ENCODE results near the gene TRABD2A. TPM values are rescaled to one million over a fixed set of nuclear protein-coding genes. Genes with fewer than 3 reads are reported as not detected.
"Not testable (repeated sequence)": the region's sequence is repeated elsewhere in the genome, so short reads cannot be mapped to it uniquely, and the experiment has no call there.

The TRABD2A gene
- total RNA-seq, 2 donors from 2014 or later = 4.8 to 7.7 TPM

- no peak for DNase-seq
- peaks cover 7% of the 10 kb centered on the region for H3K27me3 ChIP-seq (ENCODE audit: control insufficient read depth, insufficient read depth, low read length, poor library complexity, severe bottlenecking)
- no peaks in the 10 kb centered on the region for H3K36me3 Mint-ChIP-seq (ENCODE audit: low read depth)
- no peaks in the 10 kb centered on the region for H3K9me3 ChIP-seq (ENCODE audit: control insufficient read depth, low read length)
- no peak overlapping the region for H3K4me3 ChIP-seq (ENCODE audit: low read length)
- H3K27me3 Mint-ChIP-seq (ENCODE audit: insufficient read depth) = peaks cover 12% of the 10 kb centered on the region
- no peak overlapping the region for H3K27ac ChIP-seq (ENCODE audit: low read depth, low read length)
- H3K9ac ChIP-seq (ENCODE audit: extremely low read depth, low read length, poor library complexity, severe bottlenecking) = no peak overlapping the region
- H3K4me1 Mint-ChIP-seq = peaks cover 3% of the 10 kb centered on the region
- TF ChIP-seq CTCF (conservative IDR thresholded peaks at IDR 0.05) = no peak
- H3K4me3 Mint-ChIP-seq = no peak overlapping the region
- peaks cover 3% of the 10 kb centered on the region for H3K4me1 ChIP-seq (ENCODE audit: control insufficient read depth, insufficient read depth, low read length)
- no peaks in the 10 kb centered on the region for H3K36me3 ChIP-seq (ENCODE audit: control insufficient read depth, insufficient read depth, low read length)
- H3K27ac Mint-ChIP-seq = no peak overlapping the region
- H3K9me3 Mint-ChIP-seq = no peaks in the 10 kb centered on the region
Measured at GRCh38 chr2:84923009-84923408, 42.1 kb upstream of the TRABD2A start.

- Mint-ChIP-seq H3K9me3 (no peaks in the 10 kb centered on the region), H3K27ac (no peak overlapping the region), H3K4me3 (no peak overlapping the region), H3K4me1 (no peaks in the 10 kb centered on the region), H3K27me3 (ENCODE audit: insufficient read depth) (no peaks in the 10 kb centered on the region), H3K36me3 (ENCODE audit: low read depth) (no peaks in the 10 kb centered on the region)
- Histone ChIP-seq H3K9ac (ENCODE audit: extremely low read depth, low read length, poor library complexity, severe bottlenecking) (no peak overlapping the region), H3K4me1 (ENCODE audit: control insufficient read depth, insufficient read depth, low read length) (no peaks in the 10 kb centered on the region), H3K4me3 (ENCODE audit: low read length) (no peak overlapping the region), H3K27ac (ENCODE audit: low read depth, low read length) (no peak overlapping the region), H3K9me3 (ENCODE audit: control insufficient read depth, low read length) (no peaks in the 10 kb centered on the region), H3K27me3 (ENCODE audit: control insufficient read depth, insufficient read depth, low read length, poor library complexity, severe bottlenecking) (no peaks in the 10 kb centered on the region), H3K36me3 (ENCODE audit: control insufficient read depth, insufficient read depth, low read length) (no peaks in the 10 kb centered on the region)
- TF ChIP-seq CTCF (conservative IDR thresholded peaks at IDR 0.05) = no peak
- DNase-seq = no peak
- 77 to 83% methylated on average over 6 to 7 of the region's 7 CpGs for WGBS, 2 experiments (ENCODE audit: insufficient coverage in 1 of 2, insufficient read length in 1 of 2)
Measured at GRCh38 chr2:84919885-84920580, 39.1 kb upstream of the TRABD2A start.

- Mint-ChIP-seq H3K9me3 (no peaks in the 10 kb centered on the region), H3K27ac (no peak overlapping the region), H3K36me3 (ENCODE audit: low read depth) (no peaks in the 10 kb centered on the region), H3K4me3 (no peak overlapping the region), H3K4me1 (no peaks in the 10 kb centered on the region), H3K27me3 (ENCODE audit: insufficient read depth) (no peaks in the 10 kb centered on the region)
- H3K9ac ChIP-seq (ENCODE audit: extremely low read depth, low read length, poor library complexity, severe bottlenecking) = no peak overlapping the region
- H3K4me3 ChIP-seq (ENCODE audit: low read length) = no peak overlapping the region
- no peak for DNase-seq
- H3K27ac ChIP-seq (ENCODE audit: low read depth, low read length) = no peak overlapping the region
- H3K36me3 ChIP-seq (ENCODE audit: control insufficient read depth, insufficient read depth, low read length) = no peaks in the 10 kb centered on the region
- no peak for TF ChIP-seq CTCF (conservative IDR thresholded peaks at IDR 0.05)
- 75% methylated on average over 1 of the region's 2 CpGs; no CpG with 5 or more reads in 1 of the 2 experiments for WGBS, 2 experiments (ENCODE audit: insufficient coverage in 1 of 2, insufficient read length in 1 of 2)
- no peaks in the 10 kb centered on the region for H3K4me1 ChIP-seq (ENCODE audit: control insufficient read depth, insufficient read depth, low read length)
- H3K9me3 ChIP-seq (ENCODE audit: control insufficient read depth, low read length) = no peaks in the 10 kb centered on the region
- no peaks in the 10 kb centered on the region for H3K27me3 ChIP-seq (ENCODE audit: control insufficient read depth, insufficient read depth, low read length, poor library complexity, severe bottlenecking)
Measured at GRCh38 chr2:84918430-84918829, 37.5 kb upstream of the TRABD2A start.

- H3K36me3 Mint-ChIP-seq (ENCODE audit: low read depth); H3K27ac ChIP-seq (ENCODE audit: low read depth, low read length); H3K27ac Mint-ChIP-seq; H3K9ac ChIP-seq (ENCODE audit: extremely low read depth, low read length, poor library complexity, severe bottlenecking); H3K4me1 Mint-ChIP-seq; H3K27me3 ChIP-seq (ENCODE audit: control insufficient read depth, insufficient read depth, low read length, poor library complexity, severe bottlenecking); H3K36me3 ChIP-seq (ENCODE audit: control insufficient read depth, insufficient read depth, low read length); H3K4me3 ChIP-seq (ENCODE audit: low read length); H3K4me1 ChIP-seq (ENCODE audit: control insufficient read depth, insufficient read depth, low read length); H3K4me3 Mint-ChIP-seq; H3K27me3 Mint-ChIP-seq (ENCODE audit: insufficient read depth); H3K9me3 ChIP-seq (ENCODE audit: control insufficient read depth, low read length); DNase-seq; H3K9me3 Mint-ChIP-seq: not testable (repeated sequence)
- WGBS, 2 experiments (ENCODE audit: insufficient coverage in 1 of 2, insufficient read length in 1 of 2) = 94% methylated on average over 4 of the region's 5 CpGs; no CpG with 5 or more reads in 1 of the 2 experiments
Measured at GRCh38 chr2:84917821-84918220, 36.9 kb upstream of the TRABD2A start.

GRCh38 chr2:84915675-84916074 is 34.8 kb upstream of the TRABD2A start:
- H3K27ac Mint-ChIP-seq; H3K9me3 Mint-ChIP-seq; H3K4me3 ChIP-seq (ENCODE audit: low read length); DNase-seq; H3K36me3 Mint-ChIP-seq (ENCODE audit: low read depth); H3K4me3 Mint-ChIP-seq; H3K27me3 ChIP-seq (ENCODE audit: control insufficient read depth, insufficient read depth, low read length, poor library complexity, severe bottlenecking); H3K27me3 Mint-ChIP-seq (ENCODE audit: insufficient read depth); H3K4me1 Mint-ChIP-seq; H3K27ac ChIP-seq (ENCODE audit: low read depth, low read length); H3K9ac ChIP-seq (ENCODE audit: extremely low read depth, low read length, poor library complexity, severe bottlenecking); H3K4me1 ChIP-seq (ENCODE audit: control insufficient read depth, insufficient read depth, low read length); H3K9me3 ChIP-seq (ENCODE audit: control insufficient read depth, low read length); H3K36me3 ChIP-seq (ENCODE audit: control insufficient read depth, insufficient read depth, low read length): not testable (repeated sequence)
- WGBS, 2 experiments (ENCODE audit: insufficient coverage in 1 of 2, insufficient read length in 1 of 2) = 93 to 96% methylated on average over 10 to 24 of the region's 24 CpGs

All from endodermal cell (in vitro differentiated cells).